ENCODE results near the gene ST7. TPM values are rescaled to one million over a fixed set of nuclear protein-coding genes. Genes with fewer than 3 reads are reported as not detected.
"Not testable (repeated sequence)": the region's sequence is repeated elsewhere in the genome, so short reads cannot be mapped to it uniquely, and the experiment has no call there.

The ST7 gene
- polyA plus RNA-seq, 3 donors from 2014 or later, result 11.3 to 14.7 (median 14.2) TPM

DNA sequence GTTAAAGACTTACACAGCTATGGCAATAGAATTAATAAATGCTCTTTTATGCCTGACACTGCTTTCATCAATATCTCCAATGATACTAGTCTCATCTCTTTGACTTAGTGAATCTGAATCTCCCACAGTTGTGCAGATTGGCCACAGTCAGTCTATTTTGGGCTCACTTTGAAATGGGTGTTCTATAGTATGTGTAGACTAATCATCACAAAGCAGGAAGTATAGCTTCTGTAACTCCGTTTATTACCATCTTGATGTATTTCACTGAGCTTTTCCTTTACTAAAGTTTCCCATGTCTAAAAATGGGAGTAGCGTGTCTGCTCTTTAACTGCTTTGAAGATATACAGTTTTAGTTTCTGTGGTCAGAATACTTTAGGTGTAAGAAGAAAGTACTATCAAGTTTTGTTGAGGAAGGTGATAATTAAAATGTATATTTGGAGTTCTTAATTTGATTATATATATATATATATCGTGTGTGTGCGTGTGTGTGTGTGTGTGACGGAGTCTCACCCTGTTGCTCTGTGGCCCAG is 70.1 kb downstream of the ST7 start:
- H3K4me1 Mint-ChIP-seq, result peaks cover 4 to 7% of the 10 kb centered on the region in 2 donors
- no peaks in the 10 kb centered on the region for H3K9me3 Mint-ChIP-seq
- no peak overlapping the region for H3K4me3 Mint-ChIP-seq
- no peaks in the 10 kb centered on the region for H3K36me3 Mint-ChIP-seq
- no peaks in the 10 kb centered on the region for H3K27me3 Mint-ChIP-seq (ENCODE audit: low read depth in 3 of 3)
- no peak for DNase-seq
- no peak overlapping the region for H3K27ac Mint-ChIP-seq

DNA sequence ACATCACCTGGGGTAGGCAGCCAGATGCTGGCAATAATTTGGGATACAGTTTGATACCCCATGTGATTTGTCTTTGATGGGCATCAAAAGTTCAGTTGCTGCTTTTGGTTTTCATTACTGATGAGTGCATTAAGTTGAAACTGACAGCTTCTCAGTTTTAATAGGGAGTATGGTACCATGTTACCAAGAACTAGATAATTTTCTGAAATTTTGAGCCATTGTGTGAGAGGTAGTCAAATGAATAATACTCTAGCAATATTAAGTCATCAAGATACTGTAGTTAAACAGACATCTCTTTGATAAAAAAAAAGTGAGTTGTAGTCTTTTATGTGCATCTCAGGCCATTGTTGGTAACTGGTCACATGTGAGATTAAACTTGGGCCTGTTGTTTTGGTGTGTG is 71.5 kb downstream of the ST7 start:
- Mint-ChIP-seq H3K4me1 (peaks cover 4 to 7% of the 10 kb centered on the region in 2 donors), H3K4me3 (no peak overlapping the region), H3K27me3 (ENCODE audit: low read depth in 3 of 3) (no peaks in the 10 kb centered on the region), H3K9me3 (peaks cover 0 to 5% (median 0%) of the 10 kb centered on the region in 6 donors), H3K36me3 (no peaks in the 10 kb centered on the region), H3K27ac (no peak overlapping the region)
- no peak for DNase-seq

DNA sequence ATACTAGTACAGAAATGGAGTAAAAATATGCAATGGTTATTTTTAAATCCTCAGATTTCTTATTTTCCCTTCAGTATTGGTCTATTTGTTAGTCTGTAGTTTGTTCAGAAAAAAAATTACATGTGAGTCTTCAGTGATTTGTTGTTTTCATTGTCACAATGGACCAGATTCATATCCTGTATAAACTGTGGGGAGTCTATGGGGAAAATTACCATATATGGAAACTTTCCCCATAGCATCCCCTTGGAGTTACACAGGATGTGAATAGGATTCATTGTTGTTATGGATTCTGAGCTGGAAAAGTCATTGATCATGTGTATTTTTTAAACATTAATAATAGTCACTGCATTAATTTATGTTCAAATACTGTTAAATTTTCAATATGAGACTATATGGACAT is 72.6 kb downstream of the ST7 start:
- Mint-ChIP-seq H3K27me3 (ENCODE audit: low read depth in 3 of 3) (no peaks in the 10 kb centered on the region), H3K27ac (no peak overlapping the region), H3K4me1 (peaks cover 4 to 7% of the 10 kb centered on the region in 2 donors), H3K36me3 (no peaks in the 10 kb centered on the region), H3K4me3 (no peak overlapping the region), H3K9me3 (peaks cover 0 to 5% (median 0%) of the 10 kb centered on the region in 6 donors)
- no peak for DNase-seq

- not testable (repeated sequence) for DNase-seq; H3K27ac Mint-ChIP-seq; H3K4me1 Mint-ChIP-seq; H3K4me3 Mint-ChIP-seq; H3K27me3 Mint-ChIP-seq (ENCODE audit: low read depth in 3 of 3); H3K9me3 Mint-ChIP-seq; H3K36me3 Mint-ChIP-seq
Measured at GRCh38 chr7:117030346-117030745, 77.0 kb downstream of the ST7 start.

DNA sequence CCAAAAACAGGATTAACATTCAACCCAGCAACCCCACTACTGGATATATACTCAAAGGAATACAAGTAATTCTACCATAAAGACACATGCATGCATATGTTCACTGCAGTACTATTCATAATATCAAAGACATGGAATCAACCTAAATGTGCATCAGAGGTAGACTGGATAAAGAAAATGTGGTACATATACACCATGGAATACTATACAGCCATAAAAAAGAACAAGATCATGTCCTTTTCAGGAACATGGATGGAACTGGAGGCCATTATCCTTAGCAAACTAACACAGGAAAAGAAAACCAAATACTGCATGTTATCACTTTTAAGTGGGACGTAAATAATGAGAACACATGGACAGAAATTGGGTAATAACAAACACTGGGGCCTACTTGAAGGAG is 77.5 kb downstream of the ST7 start:
- not testable (repeated sequence) for H3K9me3 Mint-ChIP-seq; H3K27me3 Mint-ChIP-seq (ENCODE audit: low read depth in 3 of 3); H3K4me3 Mint-ChIP-seq; H3K4me1 Mint-ChIP-seq; DNase-seq; H3K27ac Mint-ChIP-seq; H3K36me3 Mint-ChIP-seq

GRCh38 chr7:117032810-117033209 is 79.5 kb downstream of the ST7 start:
- DNase-seq, result no peak
- H3K9me3 Mint-ChIP-seq, result peaks cover 0 to 5% (median 0%) of the 10 kb centered on the region in 6 donors
- no peaks in the 10 kb centered on the region for H3K4me1 Mint-ChIP-seq
- no peak overlapping the region for H3K27ac Mint-ChIP-seq
- H3K36me3 Mint-ChIP-seq, result no peaks in the 10 kb centered on the region
- H3K4me3 Mint-ChIP-seq, result no peak overlapping the region
- no peaks in the 10 kb centered on the region for H3K27me3 Mint-ChIP-seq (ENCODE audit: low read depth in 3 of 3)

- Mint-ChIP-seq H3K9me3 (peaks cover 0 to 5% (median 0%) of the 10 kb centered on the region in 6 donors), H3K36me3 (no peaks in the 10 kb centered on the region), H3K4me3 (no peak overlapping the region), H3K27ac (no peak overlapping the region), H3K27me3 (ENCODE audit: low read depth in 3 of 3) (no peaks in the 10 kb centered on the region), H3K4me1 (no peaks in the 10 kb centered on the region)
- no peak for DNase-seq
Measured at GRCh38 chr7:117034851-117035464, 81.7 kb downstream of the ST7 start.

- Mint-ChIP-seq H3K4me3 (no peak overlapping the region), H3K36me3 (no peaks in the 10 kb centered on the region), H3K27ac (no peak overlapping the region), H3K4me1 (no peaks in the 10 kb centered on the region), H3K9me3 (peaks cover 0 to 4% (median 0%) of the 10 kb centered on the region in 6 donors), H3K27me3 (ENCODE audit: low read depth in 3 of 3) (no peaks in the 10 kb centered on the region)
- no peak for DNase-seq
Measured at GRCh38 chr7:117035465-117035862, 82.2 kb downstream of the ST7 start.

- no peak for DNase-seq
- Mint-ChIP-seq H3K4me3 (no peak overlapping the region), H3K36me3 (no peaks in the 10 kb centered on the region), H3K27ac (no peak overlapping the region), H3K9me3 (no peaks in the 10 kb centered on the region), H3K4me1 (no peaks in the 10 kb centered on the region), H3K27me3 (ENCODE audit: low read depth in 3 of 3) (no peaks in the 10 kb centered on the region)
Measured at GRCh38 chr7:117036053-117036669, 82.9 kb downstream of the ST7 start.

DNA sequence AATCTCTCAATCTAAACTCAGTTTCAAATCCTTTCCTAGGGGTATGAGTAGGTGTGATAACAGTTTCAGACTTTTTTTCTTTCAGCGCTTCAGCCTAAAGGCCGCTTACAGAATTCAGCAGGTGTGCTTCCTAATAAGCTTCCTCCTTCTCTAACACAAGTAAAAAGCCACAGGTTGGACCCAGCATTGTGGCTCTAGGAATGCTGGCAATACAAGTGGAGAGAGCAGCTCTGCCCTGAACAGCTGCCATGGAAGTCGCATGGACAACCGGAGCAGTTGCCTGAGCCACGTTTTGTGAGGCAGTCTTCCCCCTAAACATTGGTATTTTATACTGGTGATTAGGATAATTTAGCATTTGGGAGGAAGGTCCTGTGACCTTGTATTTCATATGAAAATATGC is 83.5 kb downstream of the ST7 start:
- DNase-seq, result no peak
- Mint-ChIP-seq H3K9me3 (no peaks in the 10 kb centered on the region), H3K36me3 (no peaks in the 10 kb centered on the region), H3K4me3 (no peak overlapping the region), H3K27me3 (ENCODE audit: low read depth in 3 of 3) (no peaks in the 10 kb centered on the region), H3K27ac (no peak overlapping the region), H3K4me1 (no peaks in the 10 kb centered on the region)

DNA sequence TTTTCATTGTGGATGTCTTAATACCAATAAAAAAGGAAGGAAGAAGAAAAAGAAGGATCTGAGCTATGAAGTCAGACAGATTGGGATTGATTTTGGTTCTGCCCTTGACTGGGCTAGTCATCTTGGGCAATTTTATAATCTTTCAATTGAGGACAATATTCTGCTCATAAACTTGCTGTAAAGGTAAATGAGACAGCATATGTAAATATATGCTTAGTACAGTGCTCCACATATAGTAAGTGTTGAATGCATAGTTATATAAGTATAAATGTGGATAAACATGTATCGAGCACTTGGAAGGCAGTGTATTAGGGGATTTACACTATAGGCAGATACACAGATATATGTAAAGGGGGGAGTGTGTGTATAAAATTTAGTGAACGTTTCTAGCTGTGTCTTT is 85.1 kb downstream of the ST7 start:
- no peaks in the 10 kb centered on the region for H3K9me3 Mint-ChIP-seq
- H3K36me3 Mint-ChIP-seq, result no peaks in the 10 kb centered on the region
- H3K4me3 Mint-ChIP-seq, result no peak overlapping the region
- no peaks in the 10 kb centered on the region for H3K27me3 Mint-ChIP-seq (ENCODE audit: low read depth in 3 of 3)
- H3K27ac Mint-ChIP-seq, result no peak overlapping the region
- no peaks in the 10 kb centered on the region for H3K4me1 Mint-ChIP-seq
- DNase-seq, result no peak

DNA sequence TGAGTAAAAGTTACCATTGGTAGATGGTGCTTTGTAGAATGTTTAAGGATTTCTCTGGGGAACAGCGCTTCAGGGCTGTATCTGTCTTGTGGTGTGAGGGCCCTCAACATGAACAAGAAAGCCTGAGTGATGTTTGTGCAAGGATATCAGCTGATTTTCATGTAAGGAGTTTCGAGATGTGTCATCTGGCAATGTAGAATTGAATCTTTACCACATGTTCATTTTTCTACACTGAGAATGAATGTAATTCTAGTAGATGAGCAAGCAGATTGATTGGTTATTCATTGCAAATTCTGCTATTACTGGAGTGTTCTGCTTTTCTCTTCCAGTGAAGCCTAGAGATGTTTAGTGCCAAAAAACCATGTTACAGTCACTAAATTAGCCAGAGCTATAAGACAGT is 87.7 kb downstream of the ST7 start:
- Mint-ChIP-seq H3K27me3 (ENCODE audit: low read depth in 3 of 3) (no peaks in the 10 kb centered on the region), H3K4me3 (no peak overlapping the region), H3K4me1 (peaks cover 0 to under 1% of the 10 kb centered on the region in 2 donors), H3K9me3 (no peaks in the 10 kb centered on the region), H3K27ac (no peak overlapping the region), H3K36me3 (no peaks in the 10 kb centered on the region)
- DNase-seq, result no peak

GRCh38 chr7:117041822-117042221 is 88.5 kb downstream of the ST7 start:
- DNase-seq, result no peak
- H3K36me3 Mint-ChIP-seq, result no peaks in the 10 kb centered on the region
- no peaks in the 10 kb centered on the region for H3K9me3 Mint-ChIP-seq
- H3K4me1 Mint-ChIP-seq, result peaks cover 0 to 6% of the 10 kb centered on the region in 2 donors
- H3K27me3 Mint-ChIP-seq (ENCODE audit: low read depth in 3 of 3), result no peaks in the 10 kb centered on the region
- no peak overlapping the region for H3K27ac Mint-ChIP-seq
- no peak overlapping the region for H3K4me3 Mint-ChIP-seq

- Mint-ChIP-seq H3K36me3 (no peaks in the 10 kb centered on the region), H3K27ac (no peak overlapping the region), H3K9me3 (no peaks in the 10 kb centered on the region), H3K4me3 (no peak overlapping the region), H3K27me3 (ENCODE audit: low read depth in 3 of 3) (peaks cover 0 to 2% (median 0%) of the 10 kb centered on the region in 3 donors), H3K4me1 (peaks cover 2 to 10% of the 10 kb centered on the region in 2 donors)
- no peak for DNase-seq
Measured at GRCh38 chr7:117043108-117043825, 90.0 kb downstream of the ST7 start.

Data from immature natural killer cell (primary cell).